Neural crest cell (in vitro differentiated cells): ENCODE measurements around the gene CLEC17A. TPM values are rescaled to one million over a fixed set of nuclear protein-coding genes. Genes with fewer than 3 reads are reported as not detected.
"Not testable (repeated sequence)": the region's sequence is repeated elsewhere in the genome, so short reads cannot be mapped to it uniquely, and the experiment has no call there.

Experiments used
- DNase-seq: peaks from one replicate; pipeline ENCODE4 v3.0.0; 2021; ENCODE audit warnings: low read depth, mixed read lengths, low spot score
- H3K27ac Mint-ChIP-seq: one replicate; pipeline ENCODE4 v1.8.0; 2021; ENCODE audit warnings: mild to moderate bottlenecking, mixed read lengths; ENCODE audit not compliant: unreplicated experiment
- H3K27me3 Mint-ChIP-seq: 2 replicates; pipeline ENCODE4 v1.8.0; 2021; ENCODE audit warnings: low read depth, mild to moderate bottlenecking, mixed read lengths
- H3K36me3 Mint-ChIP-seq: 2 replicates; pipeline ENCODE4 v1.8.0; 2021; ENCODE audit warnings: low read depth, mild to moderate bottlenecking, mixed read lengths
- H3K4me1 Mint-ChIP-seq: 2 replicates; pipeline ENCODE4 v1.8.0; 2021; ENCODE audit warnings: mixed read lengths
- H3K4me3 Mint-ChIP-seq: one replicate; pipeline ENCODE4 v1.8.0; 2021; ENCODE audit warnings: mild to moderate bottlenecking, mixed read lengths
- H3K9me3 Mint-ChIP-seq: 2 replicates; pipeline ENCODE4 v1.8.0; 2021; ENCODE audit warnings: mixed read lengths
- total RNA-seq: library from RNA; stranded (reverse); gene quantifications from 2 replicates; pipeline ENCODE4 v1.2.1, GENCODE V29; 2021
- TF ChIP-seq, protein P1 (sequence below): fragments of 200-600 bp; sonication (generic); conservative IDR thresholded peaks from 2 replicates; pipeline ENCODE4 v1.5.0; 2021; ENCODE audit warnings: antibody characterized with exemption, mild to moderate bottlenecking

CLEC17A gene
- total RNA-seq, 1 donor from 2014 or later = not detected

DNA sequence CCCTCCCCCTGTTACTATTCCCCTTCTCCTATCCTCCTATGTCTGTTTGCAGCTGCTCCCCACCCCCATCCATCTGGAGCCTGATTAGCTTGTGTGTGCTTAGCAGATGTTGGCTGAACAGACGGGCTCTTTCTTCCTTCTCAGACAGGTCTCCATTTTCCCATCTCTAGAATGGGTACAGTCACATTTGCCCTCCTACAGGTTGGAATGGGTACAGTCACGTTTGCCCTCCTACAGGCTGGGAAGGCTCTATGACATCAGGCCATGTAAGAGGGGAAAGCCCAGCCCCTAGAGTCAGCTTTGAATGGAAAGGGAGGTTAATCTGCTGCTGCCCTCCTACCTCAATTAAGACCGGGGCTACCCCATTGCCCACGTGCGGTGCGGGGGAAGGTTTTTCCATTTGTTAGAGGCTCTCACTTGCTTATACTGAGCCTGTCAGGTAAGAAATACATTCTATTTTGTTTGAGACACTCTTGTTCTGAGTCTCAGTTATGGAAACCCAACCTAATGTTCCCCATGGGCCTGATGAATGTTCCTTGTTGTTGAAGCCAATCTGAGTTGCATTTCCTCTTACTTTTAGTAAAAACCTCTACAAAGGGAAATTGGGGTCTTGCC is 2.2 kb upstream of the CLEC17A start:
- H3K27me3 Mint-ChIP-seq = peaks cover 10% of the 10 kb centered on the region
- no peak for DNase-seq
- H3K4me1 Mint-ChIP-seq = no peaks in the 10 kb centered on the region
- H3K27ac Mint-ChIP-seq = no peak overlapping the region
- TF ChIP-seq, protein P1, sequence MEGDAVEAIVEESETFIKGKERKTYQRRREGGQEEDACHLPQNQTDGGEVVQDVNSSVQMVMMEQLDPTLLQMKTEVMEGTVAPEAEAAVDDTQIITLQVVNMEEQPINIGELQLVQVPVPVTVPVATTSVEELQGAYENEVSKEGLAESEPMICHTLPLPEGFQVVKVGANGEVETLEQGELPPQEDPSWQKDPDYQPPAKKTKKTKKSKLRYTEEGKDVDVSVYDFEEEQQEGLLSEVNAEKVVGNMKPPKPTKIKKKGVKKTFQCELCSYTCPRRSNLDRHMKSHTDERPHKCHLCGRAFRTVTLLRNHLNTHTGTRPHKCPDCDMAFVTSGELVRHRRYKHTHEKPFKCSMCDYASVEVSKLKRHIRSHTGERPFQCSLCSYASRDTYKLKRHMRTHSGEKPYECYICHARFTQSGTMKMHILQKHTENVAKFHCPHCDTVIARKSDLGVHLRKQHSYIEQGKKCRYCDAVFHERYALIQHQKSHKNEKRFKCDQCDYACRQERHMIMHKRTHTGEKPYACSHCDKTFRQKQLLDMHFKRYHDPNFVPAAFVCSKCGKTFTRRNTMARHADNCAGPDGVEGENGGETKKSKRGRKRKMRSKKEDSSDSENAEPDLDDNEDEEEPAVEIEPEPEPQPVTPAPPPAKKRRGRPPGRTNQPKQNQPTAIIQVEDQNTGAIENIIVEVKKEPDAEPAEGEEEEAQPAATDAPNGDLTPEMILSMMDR = no peak
- H3K36me3 Mint-ChIP-seq = no peaks in the 10 kb centered on the region
- H3K9me3 Mint-ChIP-seq = no peaks in the 10 kb centered on the region
- no peak overlapping the region for H3K4me3 Mint-ChIP-seq

GRCh38 chr19:14584372-14584771 is 1.5 kb downstream of the CLEC17A start:
- H3K9me3 Mint-ChIP-seq, H3K27ac Mint-ChIP-seq, H3K36me3 Mint-ChIP-seq, H3K4me1 Mint-ChIP-seq, DNase-seq, H3K4me3 Mint-ChIP-seq: not testable (repeated sequence)
- peaks cover 21% of the 10 kb centered on the region for H3K27me3 Mint-ChIP-seq

DNA sequence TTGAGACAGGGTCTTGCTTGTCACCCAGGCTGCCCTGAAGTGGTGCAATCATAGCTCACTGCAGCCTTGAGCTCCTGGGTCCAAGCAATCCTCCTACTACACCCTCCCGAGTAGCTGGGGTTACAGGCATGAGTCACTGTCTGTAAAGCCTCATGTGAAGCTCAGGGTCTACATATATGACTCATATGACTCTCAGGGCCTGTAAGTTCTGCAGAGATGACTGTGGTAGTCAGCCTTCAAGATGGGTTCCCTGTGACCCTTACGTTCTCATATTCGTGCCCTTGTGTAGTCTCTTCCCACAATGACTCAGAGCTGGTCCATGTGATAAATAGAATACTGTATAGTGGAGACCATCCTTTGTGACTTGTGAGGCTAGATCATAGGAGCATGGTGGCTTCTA is 2.3 kb downstream of the CLEC17A start:
- not testable (repeated sequence) for H3K36me3 Mint-ChIP-seq, H3K4me3 Mint-ChIP-seq, DNase-seq, H3K27ac Mint-ChIP-seq, H3K9me3 Mint-ChIP-seq, H3K4me1 Mint-ChIP-seq
- H3K27me3 Mint-ChIP-seq = peaks cover 21% of the 10 kb centered on the region

- H3K36me3 Mint-ChIP-seq, H3K4me1 Mint-ChIP-seq, H3K4me3 Mint-ChIP-seq, DNase-seq, H3K9me3 Mint-ChIP-seq, H3K27ac Mint-ChIP-seq: not testable (repeated sequence)
- H3K27me3 Mint-ChIP-seq = peaks cover 24% of the 10 kb centered on the region
Measured at GRCh38 chr19:14589433-14589832, 6.5 kb downstream of the CLEC17A start.

DNA sequence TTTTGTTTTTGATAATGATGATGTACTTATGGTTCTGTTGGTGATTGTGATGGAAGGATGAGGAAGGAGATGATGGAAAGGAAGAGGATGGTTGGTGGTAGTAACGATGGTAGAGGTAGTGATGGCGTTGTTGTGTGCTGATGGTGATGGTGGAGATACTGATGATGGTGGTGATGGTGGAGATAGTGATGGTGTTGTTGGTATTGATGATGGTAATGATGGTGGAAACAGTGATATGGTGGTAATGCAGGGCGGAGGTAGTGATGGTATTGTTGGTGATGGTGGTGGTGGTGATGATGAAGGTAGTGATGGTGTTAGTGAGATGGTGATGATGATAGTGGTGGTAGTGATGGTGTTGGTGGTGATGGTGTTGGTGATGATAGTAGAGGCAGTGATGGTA is 12.7 kb downstream of the CLEC17A start:
- H3K27ac Mint-ChIP-seq = no peak overlapping the region
- H3K4me1 Mint-ChIP-seq = no peaks in the 10 kb centered on the region
- H3K9me3 Mint-ChIP-seq = peaks cover 12% of the 10 kb centered on the region
- peaks cover 4% of the 10 kb centered on the region for H3K36me3 Mint-ChIP-seq
- DNase-seq = no peak
- H3K27me3 Mint-ChIP-seq = peaks cover 42% of the 10 kb centered on the region
- H3K4me3 Mint-ChIP-seq = no peak overlapping the region
- TF ChIP-seq, protein P1 = no peak

DNA sequence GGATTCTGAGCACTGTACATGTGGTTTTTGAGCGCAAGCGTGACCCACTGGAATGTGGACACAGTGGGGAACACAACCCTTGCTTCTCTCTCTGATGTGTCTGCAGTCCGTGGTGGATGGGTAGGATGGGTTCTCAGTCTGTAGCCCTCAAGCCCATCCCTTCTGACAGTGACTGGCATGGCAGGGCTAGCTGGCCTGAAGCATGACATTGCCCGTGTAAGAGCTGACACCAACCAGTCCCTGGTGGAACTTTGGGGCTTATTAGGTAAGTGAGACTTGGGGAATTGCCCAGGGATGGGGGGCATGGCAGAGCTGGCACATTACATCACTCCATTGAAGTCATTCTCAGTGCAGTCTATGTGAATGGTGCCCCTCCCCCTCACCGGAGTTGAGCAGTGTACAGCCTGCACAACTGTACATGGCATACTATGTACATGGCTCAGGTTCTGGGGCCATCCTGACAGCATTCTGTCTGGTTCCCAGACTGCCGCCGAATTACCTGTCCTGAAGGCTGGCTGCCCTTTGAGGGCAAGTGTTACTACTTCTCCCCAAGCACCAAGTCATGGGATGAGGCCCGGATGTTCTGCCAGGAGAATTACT is 16.8 kb downstream of the CLEC17A start:
- no peaks in the 10 kb centered on the region for H3K4me1 Mint-ChIP-seq
- H3K9me3 Mint-ChIP-seq = peaks cover 12% of the 10 kb centered on the region
- TF ChIP-seq, protein P1 = no peak
- peaks cover 4% of the 10 kb centered on the region for H3K36me3 Mint-ChIP-seq
- peaks cover 41% of the 10 kb centered on the region for H3K27me3 Mint-ChIP-seq
- no peak for DNase-seq
- peak overlapping the region; percentile 57 for H3K27ac Mint-ChIP-seq
- H3K4me3 Mint-ChIP-seq = no peak overlapping the region

- Mint-ChIP-seq H3K36me3 (no peaks in the 10 kb centered on the region), H3K4me1 (no peaks in the 10 kb centered on the region), H3K27me3 (peaks cover 41% of the 10 kb centered on the region), H3K27ac (no peak overlapping the region), H3K9me3 (peaks cover 3% of the 10 kb centered on the region), H3K4me3 (no peak overlapping the region)
- DNase-seq = no peak
- TF ChIP-seq, protein P1 = no peak
Measured at GRCh38 chr19:14603990-14604387, 21.1 kb downstream of the CLEC17A start.
